Spleen (tissue), 7 donors: ENCODE measurements around the gene ASTN1.

ENCODE experiments used
- CTCF ChIP-seq, 11 experiments: fragments of 200-600 bp in 7 of 11; fragments of 450-650 bp in 4 of 11; sonication (generic) in 4 of 11; IDR thresholded peaks in 8 of 11; conservative IDR thresholded peaks in 3 of 11; 1 replicate in 7 of 11; 2 replicates in 4 of 11; pipeline versions ENCODE4 v1.4.0 to v1.8.0; 2016 to 2021; ENCODE audit warnings: antibody characterized with exemption in 11 of 11, inconsistent platforms in 4 of 11, mild to moderate bottlenecking in 1 of 11
- POLR2AphosphoS5 ChIP-seq, 3 donors: sonication (generic); formaldehyde crosslinking; IDR thresholded peaks; one replicate each; pipeline ENCODE4 v1.5.1; 2017; ENCODE audit warnings: antibody characterized with exemption in 3 of 3
- donor health status: DM: no; HTN: no; CAD: no; lungs with moderate emphysema.
- donor health status: DM: no; HTN: no; CAD: no.
- donor health status: DM: no; HTN: no; CAD: no.

GRCh38 chr1:176811511-176812288 is 352.8 kb downstream of the ASTN1 start:
- TF ChIP-seq POLR2AphosphoS5 (IDR thresholded peaks at IDR 0.05) (no peak), CTCF (IDR thresholded peaks at IDR 0.05 in 8 of 11, conservative IDR thresholded peaks at IDR 0.05 in 3 of 11) (no peak)
